ENCODE measurements around the gene BARD1.

DNA sequence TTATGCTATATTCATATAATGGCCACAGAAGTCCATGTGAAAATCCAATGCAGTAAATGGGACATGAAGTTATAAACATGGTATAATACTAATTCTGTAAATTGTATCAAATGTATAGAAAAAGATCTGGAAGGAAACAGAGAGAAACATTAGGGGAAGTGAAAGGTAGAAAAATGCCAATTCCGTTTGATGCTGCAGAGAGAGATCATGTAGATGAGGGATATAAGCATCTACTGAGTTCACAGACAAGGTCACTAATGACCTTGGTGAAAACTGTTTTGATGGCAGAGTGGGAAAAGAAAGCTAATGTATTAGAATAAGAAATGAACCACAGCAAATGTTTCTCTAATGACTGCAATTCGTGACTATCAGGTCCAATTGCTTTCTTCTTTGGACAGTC lies 56.0 kb downstream of the BARD1 start:
- TF ChIP-seq, protein P1, sequence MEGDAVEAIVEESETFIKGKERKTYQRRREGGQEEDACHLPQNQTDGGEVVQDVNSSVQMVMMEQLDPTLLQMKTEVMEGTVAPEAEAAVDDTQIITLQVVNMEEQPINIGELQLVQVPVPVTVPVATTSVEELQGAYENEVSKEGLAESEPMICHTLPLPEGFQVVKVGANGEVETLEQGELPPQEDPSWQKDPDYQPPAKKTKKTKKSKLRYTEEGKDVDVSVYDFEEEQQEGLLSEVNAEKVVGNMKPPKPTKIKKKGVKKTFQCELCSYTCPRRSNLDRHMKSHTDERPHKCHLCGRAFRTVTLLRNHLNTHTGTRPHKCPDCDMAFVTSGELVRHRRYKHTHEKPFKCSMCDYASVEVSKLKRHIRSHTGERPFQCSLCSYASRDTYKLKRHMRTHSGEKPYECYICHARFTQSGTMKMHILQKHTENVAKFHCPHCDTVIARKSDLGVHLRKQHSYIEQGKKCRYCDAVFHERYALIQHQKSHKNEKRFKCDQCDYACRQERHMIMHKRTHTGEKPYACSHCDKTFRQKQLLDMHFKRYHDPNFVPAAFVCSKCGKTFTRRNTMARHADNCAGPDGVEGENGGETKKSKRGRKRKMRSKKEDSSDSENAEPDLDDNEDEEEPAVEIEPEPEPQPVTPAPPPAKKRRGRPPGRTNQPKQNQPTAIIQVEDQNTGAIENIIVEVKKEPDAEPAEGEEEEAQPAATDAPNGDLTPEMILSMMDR (IDR thresholded peaks at IDR 0.05; ENCODE audit: borderline replicate concordance, extremely low read depth, low read length, poor library complexity, severe bottlenecking), result no peak
- TF ChIP-seq EZH2 (IDR thresholded peaks at IDR 0.05; ENCODE audit: borderline replicate concordance, low read depth, low read length, severe bottlenecking), result no peak
